WTC11 (cell line): ENCODE results near the gene CDH11.

Experiments used
- CREB1 ChIP-seq: sonication (generic); formaldehyde crosslinking; IDR thresholded peaks from 2 replicates; pipeline ENCODE4 v1.8.0; 2023; ENCODE audit warnings: mild to moderate bottlenecking, missing genetic modification reagents
- E2F5 ChIP-seq: sonication (generic); formaldehyde crosslinking; IDR thresholded peaks from 2 replicates; pipeline ENCODE4 v1.8.1; 2022; ENCODE audit warnings: mild to moderate bottlenecking, moderate library complexity, missing genetic modification reagents
- EMX1 ChIP-seq: fragments of 250-450 bp; sonication (Bioruptor Pico); IDR thresholded peaks from 2 replicates; pipeline ENCODE4 v1.8.0; 2021; ENCODE audit warnings: mild to moderate bottlenecking
- ERG ChIP-seq: fragments of 250-450 bp; sonication (Bioruptor Pico); IDR thresholded peaks from 2 replicates; pipeline ENCODE4 v1.8.0; 2021; ENCODE audit warnings: mild to moderate bottlenecking
- FOXP1 ChIP-seq: sonication (generic); formaldehyde crosslinking; IDR thresholded peaks from 2 replicates; pipeline ENCODE4 v1.8.0; 2022; ENCODE audit warnings: missing genetic modification reagents, mild to moderate bottlenecking, moderate library complexity, borderline replicate concordance
- JUN ChIP-seq: sonication (generic); formaldehyde crosslinking; IDR thresholded peaks from 2 replicates; pipeline ENCODE4 v1.8.0; 2023; ENCODE audit warnings: mild to moderate bottlenecking, missing genetic modification reagents
- NR1H2 ChIP-seq: sonication (generic); formaldehyde crosslinking; IDR thresholded peaks from 2 replicates; pipeline ENCODE4 v1.9.0; 2021; ENCODE audit warnings: mild to moderate bottlenecking, moderate library complexity, missing genetic modification reagents
- SMAD3 ChIP-seq: sonication (generic); formaldehyde crosslinking; IDR thresholded peaks from 2 replicates; pipeline ENCODE4 v1.8.0; 2022; ENCODE audit warnings: missing genetic modification reagents, mild to moderate bottlenecking, borderline replicate concordance
- SP1 ChIP-seq: sonication (generic); formaldehyde crosslinking; conservative IDR thresholded peaks from 2 replicates; pipeline ENCODE4 v1.8.1; 2022; ENCODE audit warnings: missing genetic modification reagents
- TF ChIP-seq, protein P1 (sequence below): fragments of 200-600 bp; IDR thresholded peaks from 2 replicates; pipeline ENCODE4 v1.8.0; 2022; ENCODE audit warnings: antibody characterized with exemption
- TF ChIP-seq, protein P2 (sequence below): sonication (generic); formaldehyde crosslinking; conservative IDR thresholded peaks from 2 replicates; pipeline ENCODE4 v1.8.1; 2023; ENCODE audit warnings: mild to moderate bottlenecking, low read depth, missing genetic modification reagents, moderate library complexity
- TF ChIP-seq, protein P3 (sequence below): sonication (generic); formaldehyde crosslinking; IDR thresholded peaks from 2 replicates; pipeline ENCODE4 v1.8.1; 2023; ENCODE audit warnings: mild to moderate bottlenecking, missing genetic modification reagents

GRCh38 chr16:64916051-64916450 lies 205.8 kb downstream of the CDH11 start:
- TF ChIP-seq, protein P1, sequence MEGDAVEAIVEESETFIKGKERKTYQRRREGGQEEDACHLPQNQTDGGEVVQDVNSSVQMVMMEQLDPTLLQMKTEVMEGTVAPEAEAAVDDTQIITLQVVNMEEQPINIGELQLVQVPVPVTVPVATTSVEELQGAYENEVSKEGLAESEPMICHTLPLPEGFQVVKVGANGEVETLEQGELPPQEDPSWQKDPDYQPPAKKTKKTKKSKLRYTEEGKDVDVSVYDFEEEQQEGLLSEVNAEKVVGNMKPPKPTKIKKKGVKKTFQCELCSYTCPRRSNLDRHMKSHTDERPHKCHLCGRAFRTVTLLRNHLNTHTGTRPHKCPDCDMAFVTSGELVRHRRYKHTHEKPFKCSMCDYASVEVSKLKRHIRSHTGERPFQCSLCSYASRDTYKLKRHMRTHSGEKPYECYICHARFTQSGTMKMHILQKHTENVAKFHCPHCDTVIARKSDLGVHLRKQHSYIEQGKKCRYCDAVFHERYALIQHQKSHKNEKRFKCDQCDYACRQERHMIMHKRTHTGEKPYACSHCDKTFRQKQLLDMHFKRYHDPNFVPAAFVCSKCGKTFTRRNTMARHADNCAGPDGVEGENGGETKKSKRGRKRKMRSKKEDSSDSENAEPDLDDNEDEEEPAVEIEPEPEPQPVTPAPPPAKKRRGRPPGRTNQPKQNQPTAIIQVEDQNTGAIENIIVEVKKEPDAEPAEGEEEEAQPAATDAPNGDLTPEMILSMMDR, result no peak
- TF ChIP-seq SMAD3 (CRISPR knock-in tag) (no peak), ERG (CRISPR knock-in tag) (no peak), FOXP1 (CRISPR knock-in tag) (no peak), E2F5 (CRISPR knock-in tag) (no peak), NR1H2 (CRISPR knock-in tag) (no peak), EMX1 (CRISPR knock-in tag) (no peak), JUN (no peak), CREB1 (no peak), SP1 (no peak)
- TF ChIP-seq, protein P2, sequence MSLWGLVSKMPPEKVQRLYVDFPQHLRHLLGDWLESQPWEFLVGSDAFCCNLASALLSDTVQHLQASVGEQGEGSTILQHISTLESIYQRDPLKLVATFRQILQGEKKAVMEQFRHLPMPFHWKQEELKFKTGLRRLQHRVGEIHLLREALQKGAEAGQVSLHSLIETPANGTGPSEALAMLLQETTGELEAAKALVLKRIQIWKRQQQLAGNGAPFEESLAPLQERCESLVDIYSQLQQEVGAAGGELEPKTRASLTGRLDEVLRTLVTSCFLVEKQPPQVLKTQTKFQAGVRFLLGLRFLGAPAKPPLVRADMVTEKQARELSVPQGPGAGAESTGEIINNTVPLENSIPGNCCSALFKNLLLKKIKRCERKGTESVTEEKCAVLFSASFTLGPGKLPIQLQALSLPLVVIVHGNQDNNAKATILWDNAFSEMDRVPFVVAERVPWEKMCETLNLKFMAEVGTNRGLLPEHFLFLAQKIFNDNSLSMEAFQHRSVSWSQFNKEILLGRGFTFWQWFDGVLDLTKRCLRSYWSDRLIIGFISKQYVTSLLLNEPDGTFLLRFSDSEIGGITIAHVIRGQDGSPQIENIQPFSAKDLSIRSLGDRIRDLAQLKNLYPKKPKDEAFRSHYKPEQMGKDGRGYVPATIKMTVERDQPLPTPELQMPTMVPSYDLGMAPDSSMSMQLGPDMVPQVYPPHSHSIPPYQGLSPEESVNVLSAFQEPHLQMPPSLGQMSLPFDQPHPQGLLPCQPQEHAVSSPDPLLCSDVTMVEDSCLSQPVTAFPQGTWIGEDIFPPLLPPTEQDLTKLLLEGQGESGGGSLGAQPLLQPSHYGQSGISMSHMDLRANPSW, result no peak
- TF ChIP-seq, protein P3, sequence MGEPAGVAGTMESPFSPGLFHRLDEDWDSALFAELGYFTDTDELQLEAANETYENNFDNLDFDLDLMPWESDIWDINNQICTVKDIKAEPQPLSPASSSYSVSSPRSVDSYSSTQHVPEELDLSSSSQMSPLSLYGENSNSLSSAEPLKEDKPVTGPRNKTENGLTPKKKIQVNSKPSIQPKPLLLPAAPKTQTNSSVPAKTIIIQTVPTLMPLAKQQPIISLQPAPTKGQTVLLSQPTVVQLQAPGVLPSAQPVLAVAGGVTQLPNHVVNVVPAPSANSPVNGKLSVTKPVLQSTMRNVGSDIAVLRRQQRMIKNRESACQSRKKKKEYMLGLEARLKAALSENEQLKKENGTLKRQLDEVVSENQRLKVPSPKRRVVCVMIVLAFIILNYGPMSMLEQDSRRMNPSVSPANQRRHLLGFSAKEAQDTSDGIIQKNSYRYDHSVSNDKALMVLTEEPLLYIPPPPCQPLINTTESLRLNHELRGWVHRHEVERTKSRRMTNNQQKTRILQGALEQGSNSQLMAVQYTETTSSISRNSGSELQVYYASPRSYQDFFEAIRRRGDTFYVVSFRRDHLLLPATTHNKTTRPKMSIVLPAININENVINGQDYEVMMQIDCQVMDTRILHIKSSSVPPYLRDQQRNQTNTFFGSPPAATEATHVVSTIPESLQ (CRISPR knock-in tag), result no peak
